ENCODE measurements around the gene DAD1. TPM values are rescaled to one million over a fixed set of nuclear protein-coding genes. Genes with fewer than 3 reads are reported as not detected.

The DAD1 gene
- total RNA-seq, 1 donor from 2014 or later, result 328 TPM

DNA sequence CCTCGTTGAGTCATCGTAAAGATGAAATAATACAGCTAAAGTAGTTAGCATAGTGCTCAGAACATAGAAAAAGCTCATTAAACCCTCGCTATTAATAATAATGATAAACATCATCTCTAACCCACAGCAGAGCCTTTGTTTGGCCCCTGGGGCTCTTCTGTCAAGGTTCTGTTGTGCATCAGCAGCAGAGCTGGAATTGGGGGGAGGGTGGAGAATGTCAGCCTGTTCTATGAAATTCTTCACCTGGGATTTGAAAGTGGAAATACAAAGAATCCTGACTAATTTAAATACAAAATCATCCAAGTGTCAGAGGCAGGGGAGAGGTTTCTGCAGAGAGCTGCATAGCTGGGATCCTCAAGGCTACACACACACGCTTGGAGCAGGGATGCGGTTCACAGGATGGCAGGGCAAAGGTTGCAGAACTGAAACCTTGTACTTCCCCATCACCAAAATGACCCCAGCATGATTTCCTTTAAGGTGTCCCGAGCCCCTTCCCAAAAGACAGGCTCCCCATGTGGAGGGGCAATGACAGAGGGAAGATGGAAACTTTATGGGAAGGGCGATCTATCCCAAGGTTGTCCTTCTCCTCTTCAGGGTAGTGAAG lies 71.8 kb downstream of the DAD1 start:
- Histone ChIP-seq H3K4me3 (ENCODE audit: low read depth, low read length) (no peak overlapping the region), H3K27me3 (ENCODE audit: control insufficient read depth, insufficient read depth, low read length) (no peaks in the 10 kb centered on the region), H3K36me3 (ENCODE audit: control insufficient read depth, insufficient read depth, low read length) (no peaks in the 10 kb centered on the region)
- TF ChIP-seq, protein P1, sequence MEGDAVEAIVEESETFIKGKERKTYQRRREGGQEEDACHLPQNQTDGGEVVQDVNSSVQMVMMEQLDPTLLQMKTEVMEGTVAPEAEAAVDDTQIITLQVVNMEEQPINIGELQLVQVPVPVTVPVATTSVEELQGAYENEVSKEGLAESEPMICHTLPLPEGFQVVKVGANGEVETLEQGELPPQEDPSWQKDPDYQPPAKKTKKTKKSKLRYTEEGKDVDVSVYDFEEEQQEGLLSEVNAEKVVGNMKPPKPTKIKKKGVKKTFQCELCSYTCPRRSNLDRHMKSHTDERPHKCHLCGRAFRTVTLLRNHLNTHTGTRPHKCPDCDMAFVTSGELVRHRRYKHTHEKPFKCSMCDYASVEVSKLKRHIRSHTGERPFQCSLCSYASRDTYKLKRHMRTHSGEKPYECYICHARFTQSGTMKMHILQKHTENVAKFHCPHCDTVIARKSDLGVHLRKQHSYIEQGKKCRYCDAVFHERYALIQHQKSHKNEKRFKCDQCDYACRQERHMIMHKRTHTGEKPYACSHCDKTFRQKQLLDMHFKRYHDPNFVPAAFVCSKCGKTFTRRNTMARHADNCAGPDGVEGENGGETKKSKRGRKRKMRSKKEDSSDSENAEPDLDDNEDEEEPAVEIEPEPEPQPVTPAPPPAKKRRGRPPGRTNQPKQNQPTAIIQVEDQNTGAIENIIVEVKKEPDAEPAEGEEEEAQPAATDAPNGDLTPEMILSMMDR (IDR thresholded peaks at IDR 0.05; ENCODE audit: insufficient read depth, low read length, poor library complexity, severe bottlenecking), result no peak
- DNase-seq (ENCODE audit: low read depth), result no peak

- H3K4me3 ChIP-seq (ENCODE audit: low read depth, low read length), result no peak overlapping the region
- DNase-seq (ENCODE audit: low read depth), result no peak
- TF ChIP-seq, protein P1 (IDR thresholded peaks at IDR 0.05; ENCODE audit: insufficient read depth, low read length, poor library complexity, severe bottlenecking), result no peak
These were observed 73.1 kb downstream of the DAD1 start for GRCh38 chr14:22515929-22516328.

More at GRCh38 chr14:22515929-22516328, 73.1 kb downstream of the DAD1 start:
- Histone ChIP-seq H3K36me3 (ENCODE audit: control insufficient read depth, insufficient read depth, low read length) (no peaks in the 10 kb centered on the region), H3K27me3 (ENCODE audit: control insufficient read depth, insufficient read depth, low read length) (no peaks in the 10 kb centered on the region)

Other genes starting within 250 kb of the DAD1 start
- 23.2 and 23.6 TPM in 2 replicates for gene ABHD4, start 9.1 kb upstream of the DAD1 start, total RNA-seq
- not detected in 2 replicates for gene OR6J1, start 55.1 kb upstream of the DAD1 start, total RNA-seq
- gene OXA1L, start 177.5 kb upstream of the DAD1 start, total RNA-seq, result 84.5 and 143 TPM in 2 replicates
- gene SLC7A7, start 226.2 kb upstream of the DAD1 start, total RNA-seq, result 6.8 and 10.0 TPM in 2 replicates
- gene MRPL52, start 240.7 kb upstream of the DAD1 start, total RNA-seq, result 102 and 362 TPM in 2 replicates
- 650 and 669 TPM in 2 replicates for gene MMP14, start 247.4 kb upstream of the DAD1 start, total RNA-seq